T-cell (primary cell): ENCODE data around the gene GALNT6. TPM values are rescaled to one million over a fixed set of nuclear protein-coding genes. Genes with fewer than 3 reads are reported as not detected.

Experiments used
- ATAC-seq, 4 experiments: fragments of 200-7000 bp in 3 of 4; fragments of 150-1000 bp in 1 of 4; cut with Tn5 transposase; replicated peaks in 1 of 4; 1 replicate in 3 of 4; 2 replicates in 1 of 4; pipeline ENCODE4 v1.10.0; 2021; ENCODE audit warnings: moderate library complexity in 3 of 4, mild to moderate bottlenecking in 2 of 4, moderate number of reproducible peaks in 1 of 4
- CTCF ChIA-PET, 2 donors: fragments of 300-600 bp; sonication (Branson Sonifier 250); formaldehyde crosslinking; loops; one replicate each; lab custom pipeline; 2022; ENCODE audit warnings: antibody characterized with exemption in 2 of 2; lab: Charles Lee
- POLR2A ChIA-PET, 2 donors: fragments of 300-600 bp; sonication (Branson Sonifier 250); formaldehyde crosslinking; loops; one replicate each; lab custom pipeline; 2022; ENCODE audit warnings: antibody characterized with exemption in 2 of 2; lab: Charles Lee
- DNase-seq, 35 experiments: peaks; one replicate each; pipeline versions ENCODE4 v3.0.0 to v3.0.0-alpha.2; 2013 to 2023
- H3K27ac ChIP-seq: one replicate; pipeline ENCODE4 v1.5.1; 2013; ENCODE audit warnings: low read length
- H3K27me3 ChIP-seq, 2 experiments: replicated peaks in 1 of 2; 1 replicate in 1 of 2; 2 replicates in 1 of 2; pipeline versions ENCODE4 v1.6.1 to v1.7.0; 2013; ENCODE audit warnings: low read length in 1 of 2, mixed read lengths in 1 of 2; ENCODE audit not compliant: control insufficient read depth in 2 of 2, insufficient read depth in 2 of 2; ENCODE audit errors: extremely low read depth in 1 of 2
- H3K36me3 ChIP-seq, 2 donors: 1 replicate in 1 of 2; 2 replicates in 1 of 2; pipeline versions ENCODE4 v1.6.1 to v1.7.0; 2013; ENCODE audit warnings: low read length in 1 of 2; ENCODE audit not compliant: control insufficient read depth in 2 of 2, insufficient read depth in 1 of 2; ENCODE audit errors: extremely low read depth in 1 of 2
- H3K4me1 ChIP-seq, 2 experiments: 1 replicate in 1 of 2; 2 replicates in 1 of 2; pipeline versions ENCODE4 v1.6.1 to v1.7.0; 2013; ENCODE audit warnings: low read length in 2 of 2, mixed read lengths in 1 of 2; ENCODE audit not compliant: insufficient read depth in 2 of 2, control insufficient read depth in 1 of 2; ENCODE audit errors: extremely low read depth in 1 of 2
- H3K4me3 ChIP-seq, 2 donors: 1 replicate in 1 of 2; 2 replicates in 1 of 2; pipeline versions ENCODE4 v1.5.1 to v1.7.0; 2013; ENCODE audit warnings: mild to moderate bottlenecking in 2 of 2, low read length in 1 of 2, moderate library complexity in 1 of 2; ENCODE audit not compliant: control insufficient read depth in 1 of 2; ENCODE audit errors: extremely low read depth in 1 of 2
- H3K9me3 ChIP-seq: 2 replicates; pipeline ENCODE4 v1.7.0; 2013
- H3K27ac Mint-ChIP-seq, 2 donors: one replicate each; pipeline ENCODE4 v1.8.0; 2020 to 2021; ENCODE audit warnings: mild to moderate bottlenecking in 2 of 2, mixed read lengths in 2 of 2
- H3K27me3 Mint-ChIP-seq, 2 donors: one replicate each; pipeline ENCODE4 v1.8.0; 2021 to 2022; ENCODE audit warnings: mixed read lengths in 2 of 2
- H3K36me3 Mint-ChIP-seq: one replicate; pipeline ENCODE4 v1.8.0; 2021; ENCODE audit warnings: mixed read lengths
- H3K4me1 Mint-ChIP-seq, 3 donors: one replicate each; pipeline ENCODE4 v1.8.0; 2020 to 2022; ENCODE audit warnings: mixed read lengths in 3 of 3, mild to moderate bottlenecking in 1 of 3
- H3K4me3 Mint-ChIP-seq, 3 donors: one replicate each; pipeline ENCODE4 v1.8.0; 2020 to 2022; ENCODE audit warnings: mild to moderate bottlenecking in 3 of 3, mixed read lengths in 3 of 3, moderate library complexity in 3 of 3
- H3K9me3 Mint-ChIP-seq, 3 donors: one replicate each; pipeline ENCODE4 v1.8.0; 2020 to 2022; ENCODE audit warnings: mixed read lengths in 3 of 3
- WGBS: methylation state at CpG from one replicate; pipeline ENCODE4 v1.1.5; 2013; ENCODE audit warnings: missing lambda C conversion rate; ENCODE audit not compliant: insufficient coverage; 5-methylcytosine and 5-hydroxymethylcytosine counted together
- total RNA-seq, 35 experiments: library from RNA in 6 of 35; stranded (reverse) in 6 of 35; fragments of 120-200 nt in 1 of 35; gene quantifications; one replicate each; pipeline versions ENCODE4 v1.2.1 to v1.2.4 and lab custom pipeline; 2013 to 2026

Gene GALNT6
- total RNA-seq, 5 donors from 2014 or later (not counting 1 experiment from before 2014, with no cell fraction given) = 5.3 to 19.6 (median 7.9) TPM

DNA sequence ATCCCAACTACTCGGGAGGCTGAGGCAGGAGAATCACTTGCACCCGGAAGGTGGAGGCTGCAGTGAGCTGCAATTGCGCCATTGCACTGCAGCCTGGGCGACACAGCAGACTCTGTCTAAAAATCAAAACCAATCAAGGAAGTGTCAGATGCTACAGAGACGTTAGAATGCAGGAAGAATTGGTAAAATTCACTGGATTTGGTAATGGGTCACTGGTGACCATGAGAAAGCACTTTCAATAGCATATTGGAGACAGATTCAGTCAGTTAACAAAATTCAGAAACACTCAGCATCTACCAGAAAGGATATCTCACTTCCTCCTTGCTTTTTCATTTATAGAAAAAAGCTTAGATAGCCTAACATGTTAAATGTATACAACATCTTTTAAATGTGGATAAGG is 84.7 kb downstream of the GALNT6 start:
- DNase-seq = no peak
- 100% methylated on average over 1 of the region's 5 CpGs for WGBS
- Histone ChIP-seq H3K4me3 (no peak overlapping the region), H3K36me3 (peaks cover 12 to 74% of the 10 kb centered on the region in 2 donors), H3K4me1 (peaks cover 9 to 30% of the 10 kb centered on the region in 2 experiments), H3K27me3 (no peaks in the 10 kb centered on the region), H3K27ac (peak overlapping the region; percentile 24), H3K9me3 (no peaks in the 10 kb centered on the region)
- ChIA-PET CTCF (interaction anchor here (0.7 to 2.2 kb wide), 3 partner anchors 15 to 159 kb away, joined by 3 to 12 read pairs (median 10); no protein-coding TSS in a partner anchor), POLR2A (no interaction called here)
- Mint-ChIP-seq H3K4me3 (no peak overlapping the region), H3K9me3 (no peaks in the 10 kb centered on the region), H3K27ac (peak overlapping the region; percentile 24 to 69), H3K27me3 (no peaks in the 10 kb centered on the region), H3K4me1 (peaks cover 59 to 66% (median 62%) of the 10 kb centered on the region in 3 donors), H3K36me3 (peaks cover 59% of the 10 kb centered on the region)
- ATAC-seq = no peak

Other genes starting within 250 kb of the GALNT6 start
- 10 to 100 TPM; 26.8 to 31.8 (median 30.0) TPM for gene TFCP2, start 218.3 kb downstream of the GALNT6 start, total RNA-seq
- gene POU6F1, start 173.3 kb downstream of the GALNT6 start, total RNA-seq = 10 to 100 TPM; 29.4 to 61.9 (median 45.4) TPM
- 100 to 1,000 TPM; 275 to 308 (median 282) TPM for gene DAZAP2, start 152.6 kb downstream of the GALNT6 start, total RNA-seq
- 1 to 10 TPM; 3.2 to 5.3 (median 3.6) TPM for gene SMAGP, start 121.0 kb downstream of the GALNT6 start, total RNA-seq
- 100 to 1,000 TPM; 196 to 240 (median 202) TPM for gene BIN2, start 67.2 kb downstream of the GALNT6 start, total RNA-seq
- 1 to 10 TPM in 2 of 5 donors, under 1 TPM in 3; 0.47 to 3.5 (median 0.88) TPM for gene CELA1, start 44.7 kb downstream of the GALNT6 start, total RNA-seq
- 1 to 10 TPM in 3 of 5 donors, under 1 TPM in 2; 0.82 to 3.3 (median 1.1) TPM for gene SLC4A8, start 33.4 kb upstream of the GALNT6 start, total RNA-seq
- gene SCN8A, start 199.8 kb upstream of the GALNT6 start, total RNA-seq = 1 to 10 TPM in 1 of 5 donors, under 1 TPM in 4; 0.41 to 1.0 (median 0.53) TPM